GM10847 (cell line): Measurements from ENCODE around the gene TMEM109.
A peak's percentile ranks its signal among the peaks of the same experiment; 100 is the strongest.

Experiments used
- POLR2A ChIP-seq: IDR thresholded peaks from 2 replicates; pipeline ENCODE4 v1.6.1; 2011; ENCODE audit not compliant: insufficient read length; ENCODE audit errors: extremely low read depth

TMEM109 gene

GRCh38 chr11:60927061-60927592, 13.2 kb downstream of the TMEM109 start:
- no peak for TF ChIP-seq POLR2A

- no peak for TF ChIP-seq POLR2A
Observed at GRCh38 chr11:60927600-60927999, 13.6 kb downstream of the TMEM109 start.

GRCh38 chr11:60928563-60929001, 14.6 kb downstream of the TMEM109 start:
- TF ChIP-seq POLR2A: no peak

GRCh38 chr11:60929764-60930163, 15.8 kb downstream of the TMEM109 start:
- no peak for TF ChIP-seq POLR2A

- TF ChIP-seq POLR2A: no peak
Observed at GRCh38 chr11:60930394-60930793, 16.4 kb downstream of the TMEM109 start.

- no peak for TF ChIP-seq POLR2A
Observed at GRCh38 chr11:60931917-60932316, 18.0 kb downstream of the TMEM109 start.

GRCh38 chr11:60932605-60933356, 18.8 kb downstream of the TMEM109 start:
- TF ChIP-seq POLR2A: no peak

- no peak for TF ChIP-seq POLR2A
Observed at GRCh38 chr11:60933416-60934123, 19.6 kb downstream of the TMEM109 start.

- TF ChIP-seq POLR2A: no peak
Observed at GRCh38 chr11:60934124-60934789, 20.3 kb downstream of the TMEM109 start.

- peak; percentile 17 for TF ChIP-seq POLR2A
Observed at GRCh38 chr11:60934790-60935605, 21.0 kb downstream of the TMEM109 start.

- TF ChIP-seq POLR2A: no peak
Observed at GRCh38 chr11:60935676-60936442, 21.9 kb downstream of the TMEM109 start.

- TF ChIP-seq POLR2A: no peak
Observed at GRCh38 chr11:60936467-60937143, 22.6 kb downstream of the TMEM109 start.

GRCh38 chr11:60937144-60937527, 23.2 kb downstream of the TMEM109 start:
- TF ChIP-seq POLR2A: no peak

GRCh38 chr11:60937811-60938210, 23.9 kb downstream of the TMEM109 start:
- no peak for TF ChIP-seq POLR2A
